ENCODE data around the gene SLC22A12. TPM values are rescaled to one million over a fixed set of nuclear protein-coding genes. Genes with fewer than 3 reads are reported as not detected.

Gene SLC22A12
- total RNA-seq = not detected in 2 replicates

GRCh38 chr11:64590763-64591221 lies at the start of gene SLC22A12:
Gene SLC22A12, plus strand, starts transcription at chr11:64591220. Its CDS starts 337 bp downstream, at chr11:64591557.

Other genes with a start within 250 kb of the SLC22A12 start
- gene RPS6KA4, start 232.1 kb upstream of the SLC22A12 start, total RNA-seq = 46.5 and 53.1 TPM in 2 replicates
- gene SLC22A11, start 35.3 kb upstream of the SLC22A12 start, total RNA-seq = not detected in 2 replicates
- gene NRXN2, start 132.0 kb downstream of the SLC22A12 start, total RNA-seq = 27.3 and 30.3 TPM in 2 replicates
- 0.19 TPM in 1 of 2 replicates, not detected in the other for gene RASGRP2, start 152.9 kb downstream of the SLC22A12 start, total RNA-seq
- 1.3 and 1.4 TPM in 2 replicates for gene PYGM, start 168.8 kb downstream of the SLC22A12 start, total RNA-seq
- 70.8 and 88.3 TPM in 2 replicates for gene SF1, start 187.3 kb downstream of the SLC22A12 start, total RNA-seq
- gene MAP4K2, start 212.0 kb downstream of the SLC22A12 start, total RNA-seq = 8.5 and 8.9 TPM in 2 replicates
- gene MEN1, start 219.3 kb downstream of the SLC22A12 start, total RNA-seq = 8.6 and 9.3 TPM in 2 replicates